Measurements from ENCODE around the gene XPNPEP2.

The XPNPEP2 gene

DNA sequence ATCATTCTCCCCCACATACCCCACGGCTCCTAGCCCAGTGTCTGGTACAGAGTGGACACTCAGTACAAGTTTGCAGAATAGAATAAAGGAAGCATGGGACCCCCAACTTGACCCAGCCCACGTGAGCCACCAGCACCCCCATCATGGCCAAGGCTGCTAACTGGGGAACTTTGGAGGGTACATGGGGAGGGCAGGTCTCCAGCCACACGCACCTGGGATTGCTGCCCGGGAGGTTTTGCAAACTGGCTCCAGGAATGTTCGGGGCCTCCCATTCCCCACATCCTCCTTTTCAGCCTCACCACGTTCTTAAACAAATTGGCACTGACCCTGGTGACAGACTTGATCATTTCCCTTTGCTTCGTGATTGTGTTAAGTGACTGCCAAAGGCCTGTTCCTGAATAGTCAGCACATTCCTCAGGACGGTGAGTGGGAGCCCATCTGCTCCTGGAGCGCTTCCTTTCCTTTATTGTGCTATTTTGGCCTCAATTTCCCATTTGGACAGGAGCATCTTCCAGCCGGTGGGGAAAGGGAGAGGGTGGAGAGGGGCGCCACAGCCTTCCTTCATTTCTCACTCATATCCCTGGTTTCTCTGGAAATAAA is 18.7 kb upstream of the XPNPEP2 start:
- no peak overlapping the region for H3K27ac ChIP-seq (ENCODE audit: low read depth, low read length)
- H3K9ac ChIP-seq (ENCODE audit: low read length): no peak overlapping the region
- no peaks in the 10 kb centered on the region for H3K36me3 ChIP-seq (ENCODE audit: control insufficient read depth, insufficient read depth, low read length)
- H3K9me3 ChIP-seq (ENCODE audit: control insufficient read depth, insufficient read depth, low read depth, low read length): no peaks in the 10 kb centered on the region
- no peak overlapping the region for H3K4me3 ChIP-seq (ENCODE audit: low read depth, low read length)
- H3K4me1 ChIP-seq (ENCODE audit: control insufficient read depth, insufficient read depth, low read length): peaks cover 31% of the 10 kb centered on the region
- H3K27me3 ChIP-seq (ENCODE audit: control insufficient read depth, insufficient read depth, low read length): peaks cover 10% of the 10 kb centered on the region; the same call in 1 of the 2 replicates

- Histone ChIP-seq H3K36me3 (ENCODE audit: control insufficient read depth, insufficient read depth, low read length) (no peaks in the 10 kb centered on the region), H3K4me3 (ENCODE audit: low read depth, low read length) (no peak overlapping the region), H3K9ac (ENCODE audit: low read length) (no peak overlapping the region), H3K27me3 (ENCODE audit: control insufficient read depth, insufficient read depth, low read length) (peaks cover 10% of the 10 kb centered on the region; the same call in 1 of the 2 replicates), H3K27ac (ENCODE audit: low read depth, low read length) (no peak overlapping the region), H3K4me1 (ENCODE audit: control insufficient read depth, insufficient read depth, low read length) (peaks cover 31% of the 10 kb centered on the region), H3K9me3 (ENCODE audit: control insufficient read depth, insufficient read depth, low read depth, low read length) (no peaks in the 10 kb centered on the region)
These were observed 18.0 kb upstream of the XPNPEP2 start for GRCh38 chrX:129720741-129721140.

- Histone ChIP-seq H3K4me3 (ENCODE audit: low read depth, low read length) (no peak overlapping the region), H3K36me3 (ENCODE audit: control insufficient read depth, insufficient read depth, low read length) (no peaks in the 10 kb centered on the region), H3K27me3 (ENCODE audit: control insufficient read depth, insufficient read depth, low read length) (peaks cover 4% of the 10 kb centered on the region; the same call in 1 of the 2 replicates), H3K9ac (ENCODE audit: low read length) (no peak overlapping the region), H3K4me1 (ENCODE audit: control insufficient read depth, insufficient read depth, low read length) (peaks cover 31% of the 10 kb centered on the region), H3K9me3 (ENCODE audit: control insufficient read depth, insufficient read depth, low read depth, low read length) (no peaks in the 10 kb centered on the region), H3K27ac (ENCODE audit: low read depth, low read length) (no peak overlapping the region)
These were observed 17.4 kb upstream of the XPNPEP2 start for GRCh38 chrX:129721414-129721813.

DNA sequence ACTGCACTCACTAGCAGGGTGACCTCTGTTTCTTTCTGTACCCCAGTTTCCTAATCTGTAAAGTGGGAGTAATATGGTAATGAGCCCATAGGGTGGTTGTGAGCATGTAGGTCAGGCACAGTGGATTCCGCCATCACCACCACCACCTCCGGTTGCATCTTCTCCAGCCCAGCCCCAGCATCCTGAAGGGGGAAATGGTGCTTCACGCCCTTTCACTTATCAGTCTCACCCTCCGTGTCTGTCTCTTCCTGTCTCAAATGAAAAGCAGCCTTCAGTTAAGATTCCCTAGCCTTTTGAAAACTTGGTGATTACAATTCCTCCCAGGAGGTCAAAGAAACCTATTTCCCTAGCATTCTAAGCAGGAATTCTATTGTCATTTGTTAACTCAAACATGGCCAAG is 16.9 kb upstream of the XPNPEP2 start:
- H3K27ac ChIP-seq (ENCODE audit: low read depth, low read length): no peak overlapping the region
- H3K4me1 ChIP-seq (ENCODE audit: control insufficient read depth, insufficient read depth, low read length): peaks cover 31% of the 10 kb centered on the region
- no peak overlapping the region for H3K4me3 ChIP-seq (ENCODE audit: low read depth, low read length)
- no peak overlapping the region for H3K9ac ChIP-seq (ENCODE audit: low read length)
- H3K9me3 ChIP-seq (ENCODE audit: control insufficient read depth, insufficient read depth, low read depth, low read length): no peaks in the 10 kb centered on the region
- H3K27me3 ChIP-seq (ENCODE audit: control insufficient read depth, insufficient read depth, low read length): peaks cover 4% of the 10 kb centered on the region; the same call in 1 of the 2 replicates
- H3K36me3 ChIP-seq (ENCODE audit: control insufficient read depth, insufficient read depth, low read length): no peaks in the 10 kb centered on the region

DNA sequence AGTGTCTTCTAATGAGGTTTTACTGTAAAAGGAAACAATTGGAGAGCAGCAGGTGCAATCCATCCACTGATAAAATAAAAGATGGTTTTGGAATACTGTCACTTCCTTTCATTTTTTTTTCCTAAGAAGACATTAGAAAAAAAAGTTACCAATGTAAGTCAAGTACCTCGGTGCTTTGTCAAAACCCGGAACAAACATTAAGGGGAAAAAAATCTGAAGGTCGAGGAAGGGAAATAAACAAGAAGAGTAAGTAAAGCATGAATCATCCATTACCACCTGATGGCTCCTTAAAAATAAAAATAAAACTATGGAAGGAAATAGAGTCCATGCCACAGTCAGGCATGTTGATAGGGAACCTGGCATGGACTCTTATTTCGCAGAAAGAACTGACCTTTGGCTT is 15.3 kb upstream of the XPNPEP2 start:
- Histone ChIP-seq H3K9ac (ENCODE audit: low read length) (no peak overlapping the region), H3K9me3 (ENCODE audit: control insufficient read depth, insufficient read depth, low read depth, low read length) (no peaks in the 10 kb centered on the region), H3K4me1 (ENCODE audit: control insufficient read depth, insufficient read depth, low read length) (peaks cover 24% of the 10 kb centered on the region), H3K4me3 (ENCODE audit: low read depth, low read length) (no peak overlapping the region), H3K27me3 (ENCODE audit: control insufficient read depth, insufficient read depth, low read length) (peaks cover 4% of the 10 kb centered on the region; the same call in 1 of the 2 replicates), H3K27ac (ENCODE audit: low read depth, low read length) (no peak overlapping the region), H3K36me3 (ENCODE audit: control insufficient read depth, insufficient read depth, low read length) (no peaks in the 10 kb centered on the region)

GRCh38 chrX:129724754-129725153 is 14.0 kb upstream of the XPNPEP2 start:
- no peak overlapping the region for H3K27ac ChIP-seq (ENCODE audit: low read depth, low read length)

GRCh38 chrX:129726307-129727111 is 12.3 kb upstream of the XPNPEP2 start:
- no peak overlapping the region for H3K4me3 ChIP-seq (ENCODE audit: low read depth, low read length)
- no peaks in the 10 kb centered on the region for H3K36me3 ChIP-seq (ENCODE audit: control insufficient read depth, insufficient read depth, low read length)
- H3K9ac ChIP-seq (ENCODE audit: low read length): no peak overlapping the region
- peaks cover 10% of the 10 kb centered on the region; the same call in 1 of the 2 replicates for H3K4me1 ChIP-seq (ENCODE audit: control insufficient read depth, insufficient read depth, low read length)
- no peak overlapping the region for H3K27ac ChIP-seq (ENCODE audit: low read depth, low read length)
- H3K27me3 ChIP-seq (ENCODE audit: control insufficient read depth, insufficient read depth, low read length): peaks cover 11% of the 10 kb centered on the region; the same call in 1 of the 2 replicates
- no peaks in the 10 kb centered on the region for H3K9me3 ChIP-seq (ENCODE audit: control insufficient read depth, insufficient read depth, low read depth, low read length)

More at GRCh38 chrX:129724754-129725153, 14.0 kb upstream of the XPNPEP2 start:
- Histone ChIP-seq H3K9ac (ENCODE audit: low read length) (no peak overlapping the region), H3K4me1 (ENCODE audit: control insufficient read depth, insufficient read depth, low read length) (peaks cover 18% of the 10 kb centered on the region), H3K36me3 (ENCODE audit: control insufficient read depth, insufficient read depth, low read length) (no peaks in the 10 kb centered on the region), H3K9me3 (ENCODE audit: control insufficient read depth, insufficient read depth, low read depth, low read length) (no peaks in the 10 kb centered on the region), H3K27me3 (ENCODE audit: control insufficient read depth, insufficient read depth, low read length) (peaks cover 4% of the 10 kb centered on the region; the same call in 1 of the 2 replicates), H3K4me3 (ENCODE audit: low read depth, low read length) (no peak overlapping the region)

GRCh38 chrX:129728061-129728460 is 10.7 kb upstream of the XPNPEP2 start:
- Histone ChIP-seq H3K27ac (ENCODE audit: low read depth, low read length) (no peak overlapping the region), H3K9me3 (ENCODE audit: control insufficient read depth, insufficient read depth, low read depth, low read length) (no peaks in the 10 kb centered on the region), H3K4me3 (ENCODE audit: low read depth, low read length) (no peak overlapping the region), H3K27me3 (ENCODE audit: control insufficient read depth, insufficient read depth, low read length) (peaks cover 15% of the 10 kb centered on the region; the same call in 1 of the 2 replicates), H3K4me1 (ENCODE audit: control insufficient read depth, insufficient read depth, low read length) (peaks cover 8% of the 10 kb centered on the region; the same call in 1 of the 2 replicates), H3K9ac (ENCODE audit: low read length) (no peak overlapping the region), H3K36me3 (ENCODE audit: control insufficient read depth, insufficient read depth, low read length) (no peaks in the 10 kb centered on the region)

DNA sequence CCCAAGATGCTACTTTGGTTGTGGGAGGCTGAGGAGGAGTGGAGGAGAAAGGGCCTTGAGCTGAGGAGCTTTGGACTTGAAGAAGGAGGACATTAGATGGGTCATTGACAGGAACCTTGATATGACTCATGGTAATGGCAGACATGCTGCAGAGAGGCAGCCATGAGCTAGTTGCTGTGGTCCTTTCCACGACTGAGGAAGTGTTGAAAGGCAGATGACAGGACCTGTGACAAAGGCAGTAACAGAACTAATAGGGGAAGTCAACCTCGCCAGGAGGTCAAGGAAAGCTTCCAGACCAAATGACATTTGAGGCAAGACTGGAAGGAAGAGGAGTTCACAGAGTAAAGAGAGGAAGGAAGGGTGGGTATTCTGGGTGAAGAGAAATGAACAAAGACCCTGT is 7.6 kb upstream of the XPNPEP2 start:
- no peak overlapping the region for H3K4me3 ChIP-seq (ENCODE audit: low read depth, low read length)
- H3K9me3 ChIP-seq (ENCODE audit: control insufficient read depth, insufficient read depth, low read depth, low read length): no peaks in the 10 kb centered on the region
- H3K27ac ChIP-seq (ENCODE audit: low read depth, low read length): no peak overlapping the region
- peaks cover 19% of the 10 kb centered on the region; the same call in 1 of the 2 replicates for H3K27me3 ChIP-seq (ENCODE audit: control insufficient read depth, insufficient read depth, low read length)
- H3K4me1 ChIP-seq (ENCODE audit: control insufficient read depth, insufficient read depth, low read length): peaks cover 9% of the 10 kb centered on the region; the same call in 1 of the 2 replicates
- H3K9ac ChIP-seq (ENCODE audit: low read length): no peak overlapping the region
- H3K36me3 ChIP-seq (ENCODE audit: control insufficient read depth, insufficient read depth, low read length): no peaks in the 10 kb centered on the region

DNA sequence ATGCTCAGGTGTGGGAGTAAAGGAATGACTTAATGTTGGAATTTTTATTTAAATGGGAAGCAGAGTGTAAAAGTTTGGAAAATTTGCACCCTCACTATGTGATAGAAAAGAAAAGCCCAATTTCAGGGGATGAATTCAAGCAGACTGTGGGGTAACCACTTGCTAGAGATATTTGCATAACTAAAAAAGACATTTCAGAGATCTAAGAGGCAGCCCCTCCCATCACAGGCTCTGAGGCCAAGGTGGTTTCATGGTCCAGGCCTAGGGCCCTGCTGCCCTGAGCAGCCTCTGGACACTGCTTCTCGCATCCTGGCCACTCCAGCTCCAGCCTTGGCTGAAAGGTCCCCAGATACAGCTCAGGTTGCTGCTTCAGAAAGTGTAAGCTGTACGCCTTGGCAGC is 5.9 kb upstream of the XPNPEP2 start:
- H3K4me3 ChIP-seq (ENCODE audit: low read depth, low read length): no peak overlapping the region
- H3K27ac ChIP-seq (ENCODE audit: low read depth, low read length): no peak overlapping the region
- H3K27me3 ChIP-seq (ENCODE audit: control insufficient read depth, insufficient read depth, low read length): peaks cover 29% of the 10 kb centered on the region; the same call in 1 of the 2 replicates
- no peak overlapping the region for H3K9ac ChIP-seq (ENCODE audit: low read length)
- H3K36me3 ChIP-seq (ENCODE audit: control insufficient read depth, insufficient read depth, low read length): no peaks in the 10 kb centered on the region
- H3K4me1 ChIP-seq (ENCODE audit: control insufficient read depth, insufficient read depth, low read length): peaks cover 6% of the 10 kb centered on the region
- H3K9me3 ChIP-seq (ENCODE audit: control insufficient read depth, insufficient read depth, low read depth, low read length): no peaks in the 10 kb centered on the region

DNA sequence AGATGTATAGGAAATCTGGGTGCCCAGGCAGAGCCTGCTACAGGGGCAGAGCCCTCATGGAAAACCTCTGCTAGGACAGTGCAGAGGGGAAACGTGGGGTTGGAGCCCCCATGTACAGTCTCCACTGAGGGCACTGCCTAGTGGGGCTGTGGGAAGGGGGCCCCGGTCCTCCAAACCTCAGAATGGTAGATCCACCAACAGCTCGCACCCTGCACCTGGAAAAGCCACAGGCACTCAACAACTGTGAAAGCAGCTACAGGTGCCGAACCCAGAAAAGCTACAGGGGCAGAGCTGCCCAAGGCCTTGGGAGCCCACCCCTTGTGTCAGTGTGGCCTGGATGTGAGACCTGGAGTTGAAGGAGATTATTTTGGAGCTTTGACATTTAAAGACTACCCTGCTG is 5.4 kb upstream of the XPNPEP2 start:
- H3K9me3 ChIP-seq (ENCODE audit: control insufficient read depth, insufficient read depth, low read depth, low read length): no peaks in the 10 kb centered on the region
- H3K27me3 ChIP-seq (ENCODE audit: control insufficient read depth, insufficient read depth, low read length): peaks cover 33% of the 10 kb centered on the region; the same call in 1 of the 2 replicates
- H3K4me1 ChIP-seq (ENCODE audit: control insufficient read depth, insufficient read depth, low read length): peaks cover 8% of the 10 kb centered on the region
- no peaks in the 10 kb centered on the region for H3K36me3 ChIP-seq (ENCODE audit: control insufficient read depth, insufficient read depth, low read length)
- no peak overlapping the region for H3K9ac ChIP-seq (ENCODE audit: low read length)
- H3K27ac ChIP-seq (ENCODE audit: low read depth, low read length): no peak overlapping the region
- no peak overlapping the region for H3K4me3 ChIP-seq (ENCODE audit: low read depth, low read length)
